Osteocyte (in vitro differentiated cells): ENCODE measurements around the gene RSRC1. TPM values are rescaled to one million over a fixed set of nuclear protein-coding genes. Genes with fewer than 3 reads are reported as not detected.

Experiments
- DNase-seq: peaks from one replicate; pipeline ENCODE4 v3.0.0; 2021; ENCODE audit warnings: mixed read lengths; ENCODE audit not compliant: unreplicated experiment; ENCODE audit errors: extremely low spot score
- H3K27ac Mint-ChIP-seq: one replicate; pipeline ENCODE4 v1.8.0; 2021; ENCODE audit warnings: mild to moderate bottlenecking, mixed read lengths; ENCODE audit not compliant: unreplicated experiment
- H3K27me3 Mint-ChIP-seq: one replicate; pipeline ENCODE4 v1.8.0; 2021; ENCODE audit warnings: mixed read lengths; ENCODE audit not compliant: unreplicated experiment
- H3K36me3 Mint-ChIP-seq: one replicate; pipeline ENCODE4 v1.8.0; 2021; ENCODE audit warnings: mixed read lengths; ENCODE audit not compliant: unreplicated experiment
- H3K4me1 Mint-ChIP-seq: one replicate; pipeline ENCODE4 v1.8.0; 2021; ENCODE audit warnings: mixed read lengths; ENCODE audit not compliant: unreplicated experiment
- H3K4me3 Mint-ChIP-seq: one replicate; pipeline ENCODE4 v1.8.0; 2021; ENCODE audit warnings: mild to moderate bottlenecking, moderate library complexity, mixed read lengths; ENCODE audit not compliant: unreplicated experiment
- H3K9me3 Mint-ChIP-seq: one replicate; pipeline ENCODE4 v1.8.0; 2021; ENCODE audit warnings: mixed read lengths; ENCODE audit not compliant: unreplicated experiment
- total RNA-seq: library from RNA; stranded (reverse); gene quantifications from 2 replicates; pipeline ENCODE4 v1.2.1, GENCODE V29; 2021
- TF ChIP-seq, protein P1 (sequence below): fragments of 200-600 bp; sonication (generic); IDR thresholded peaks from 2 replicates; pipeline ENCODE4 v1.5.0; 2021; ENCODE audit warnings: antibody characterized with exemption, mild to moderate bottlenecking, moderate library complexity

RSRC1 gene
- total RNA-seq, 1 donor from 2014 or later, result 26.3 TPM

DNA sequence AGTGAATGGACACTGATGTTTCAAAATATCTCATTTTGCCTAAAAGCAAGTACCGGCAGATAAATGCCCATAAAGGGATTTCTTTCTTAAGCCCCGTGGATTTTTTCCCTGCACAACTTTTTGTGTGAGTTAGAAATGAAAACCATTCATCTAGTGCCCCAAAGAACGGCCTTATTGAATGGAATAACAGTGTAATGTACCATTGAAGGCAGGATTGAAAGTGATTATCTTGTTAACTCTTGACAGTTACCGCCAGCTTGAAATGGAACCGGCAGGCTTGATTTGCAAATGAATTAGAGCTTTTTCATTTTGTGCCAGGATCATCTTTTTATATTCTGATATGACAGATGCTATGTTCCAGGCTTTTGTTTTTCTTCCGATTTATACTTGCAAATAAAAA lies 162.2 kb downstream of the RSRC1 start:
- peaks cover 15% of the 10 kb centered on the region for H3K9me3 Mint-ChIP-seq
- TF ChIP-seq, protein P1, sequence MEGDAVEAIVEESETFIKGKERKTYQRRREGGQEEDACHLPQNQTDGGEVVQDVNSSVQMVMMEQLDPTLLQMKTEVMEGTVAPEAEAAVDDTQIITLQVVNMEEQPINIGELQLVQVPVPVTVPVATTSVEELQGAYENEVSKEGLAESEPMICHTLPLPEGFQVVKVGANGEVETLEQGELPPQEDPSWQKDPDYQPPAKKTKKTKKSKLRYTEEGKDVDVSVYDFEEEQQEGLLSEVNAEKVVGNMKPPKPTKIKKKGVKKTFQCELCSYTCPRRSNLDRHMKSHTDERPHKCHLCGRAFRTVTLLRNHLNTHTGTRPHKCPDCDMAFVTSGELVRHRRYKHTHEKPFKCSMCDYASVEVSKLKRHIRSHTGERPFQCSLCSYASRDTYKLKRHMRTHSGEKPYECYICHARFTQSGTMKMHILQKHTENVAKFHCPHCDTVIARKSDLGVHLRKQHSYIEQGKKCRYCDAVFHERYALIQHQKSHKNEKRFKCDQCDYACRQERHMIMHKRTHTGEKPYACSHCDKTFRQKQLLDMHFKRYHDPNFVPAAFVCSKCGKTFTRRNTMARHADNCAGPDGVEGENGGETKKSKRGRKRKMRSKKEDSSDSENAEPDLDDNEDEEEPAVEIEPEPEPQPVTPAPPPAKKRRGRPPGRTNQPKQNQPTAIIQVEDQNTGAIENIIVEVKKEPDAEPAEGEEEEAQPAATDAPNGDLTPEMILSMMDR, result no peak
- H3K36me3 Mint-ChIP-seq, result peaks cover 21% of the 10 kb centered on the region
- DNase-seq, result no peak
- H3K4me3 Mint-ChIP-seq, result no peak overlapping the region
- no peaks in the 10 kb centered on the region for H3K27me3 Mint-ChIP-seq
- H3K4me1 Mint-ChIP-seq, result peaks cover 6% of the 10 kb centered on the region
- no peak overlapping the region for H3K27ac Mint-ChIP-seq

DNA sequence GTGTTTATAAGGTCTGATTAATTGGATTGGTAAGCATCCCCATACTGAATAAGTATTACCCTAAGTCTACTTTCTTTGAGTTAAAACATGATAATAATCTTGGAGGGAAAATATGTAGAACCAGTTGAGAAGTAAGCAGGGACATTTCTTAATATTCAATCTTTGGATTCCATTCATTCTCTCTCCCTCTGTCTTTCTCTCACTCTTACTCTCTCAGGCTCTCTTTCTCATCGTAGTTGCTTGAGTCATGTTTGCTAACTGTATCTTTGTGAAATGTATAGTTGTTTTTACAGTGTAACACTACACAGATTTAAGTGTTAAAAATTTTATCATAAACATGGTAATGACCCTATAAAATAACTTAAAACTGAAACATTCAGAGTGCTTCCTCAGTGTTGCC lies 163.8 kb downstream of the RSRC1 start:
- no peak for DNase-seq
- TF ChIP-seq, protein P1, result no peak
- peaks cover 12% of the 10 kb centered on the region for H3K36me3 Mint-ChIP-seq
- no peak overlapping the region for H3K27ac Mint-ChIP-seq
- H3K9me3 Mint-ChIP-seq, result peaks cover 11% of the 10 kb centered on the region
- no peaks in the 10 kb centered on the region for H3K27me3 Mint-ChIP-seq
- no peak overlapping the region for H3K4me3 Mint-ChIP-seq
- H3K4me1 Mint-ChIP-seq, result peaks cover 6% of the 10 kb centered on the region

DNA sequence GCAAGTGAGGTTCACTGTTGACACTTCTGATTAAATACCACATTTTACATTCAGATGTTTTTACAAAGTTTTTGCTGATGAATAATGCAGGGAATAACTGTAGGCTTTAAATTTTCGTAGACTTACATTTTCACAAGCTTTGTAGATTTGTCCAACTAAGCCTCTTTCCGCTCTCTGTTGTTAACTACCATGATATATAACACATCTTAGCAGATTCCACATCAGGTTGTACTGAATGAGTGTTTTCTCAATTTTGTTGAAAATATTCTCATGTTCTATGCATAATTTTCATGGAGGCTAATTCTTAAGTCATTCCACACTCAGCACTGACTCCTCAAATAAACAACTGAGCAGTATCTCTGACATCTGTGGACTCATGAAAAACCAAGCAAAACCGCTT lies 168.3 kb downstream of the RSRC1 start:
- TF ChIP-seq, protein P1, result no peak
- Mint-ChIP-seq H3K4me3 (no peak overlapping the region), H3K36me3 (peaks cover 12% of the 10 kb centered on the region), H3K27ac (no peak overlapping the region), H3K4me1 (peaks cover 6% of the 10 kb centered on the region), H3K27me3 (no peaks in the 10 kb centered on the region), H3K9me3 (peaks cover 11% of the 10 kb centered on the region)
- no peak for DNase-seq

DNA sequence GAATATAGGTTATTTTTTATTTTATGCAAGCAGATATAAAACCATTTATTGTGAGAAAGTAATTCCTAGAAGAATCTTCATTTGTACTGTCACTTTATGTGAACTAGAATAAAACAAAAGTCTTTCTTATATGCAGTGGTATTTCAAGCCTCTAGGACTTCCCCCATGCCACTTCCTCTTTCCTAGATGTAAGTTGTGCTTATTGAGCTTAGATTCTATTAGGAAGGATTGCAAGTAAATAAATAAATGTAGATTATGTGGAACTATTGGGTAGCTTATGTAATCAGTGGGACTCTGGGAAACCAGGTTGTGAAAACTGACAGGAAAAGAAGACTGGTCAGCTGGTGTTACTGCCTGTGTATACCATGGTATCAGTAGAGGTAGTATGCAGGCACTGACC lies 169.7 kb downstream of the RSRC1 start:
- TF ChIP-seq, protein P1, result no peak
- no peaks in the 10 kb centered on the region for H3K27me3 Mint-ChIP-seq
- no peak overlapping the region for H3K27ac Mint-ChIP-seq
- H3K4me1 Mint-ChIP-seq, result no peaks in the 10 kb centered on the region
- no peak overlapping the region for H3K4me3 Mint-ChIP-seq
- H3K36me3 Mint-ChIP-seq, result peaks cover 10% of the 10 kb centered on the region
- DNase-seq, result no peak
- H3K9me3 Mint-ChIP-seq, result peaks cover 11% of the 10 kb centered on the region

DNA sequence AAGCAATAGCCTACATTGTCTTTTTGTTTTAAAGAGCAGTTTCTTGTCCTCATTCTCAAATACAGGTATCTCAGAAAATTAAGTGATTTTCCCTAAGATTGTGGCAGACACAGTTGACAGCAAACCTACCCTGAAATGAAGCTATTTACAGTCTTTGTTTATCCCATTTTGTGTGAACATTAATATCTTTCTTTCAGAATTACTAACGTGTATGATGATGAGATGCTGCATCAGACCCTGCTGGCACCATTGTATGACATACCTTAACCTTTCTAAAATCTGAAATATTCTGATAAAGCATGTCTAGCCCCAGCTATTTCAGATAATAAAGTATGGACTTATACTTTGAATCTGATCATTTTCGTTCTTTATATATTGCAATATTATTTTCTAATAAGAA lies 185.9 kb downstream of the RSRC1 start:
- no peaks in the 10 kb centered on the region for H3K27me3 Mint-ChIP-seq
- TF ChIP-seq, protein P1, result no peak
- no peak for DNase-seq
- H3K4me1 Mint-ChIP-seq, result no peaks in the 10 kb centered on the region
- no peak overlapping the region for H3K27ac Mint-ChIP-seq
- no peaks in the 10 kb centered on the region for H3K9me3 Mint-ChIP-seq
- H3K36me3 Mint-ChIP-seq, result no peaks in the 10 kb centered on the region
- no peak overlapping the region for H3K4me3 Mint-ChIP-seq
